A549 (cell line): ENCODE results near the gene MAP3K2. TPM values are rescaled to one million over a fixed set of nuclear protein-coding genes. Genes with fewer than 3 reads are reported as not detected.

Experiments
- ATAC-seq, 2 experiments: fragments of 200-7000 bp in 1 of 2; fragments of >200 bp in 1 of 2; cut with Nextera tagmentation in 1 of 2; cut with Tn5 transposase in 1 of 2; 3 replicates each; pipeline versions ENCODE4 v1.8.0 to v1.9.1; 2018 to 2020; ENCODE audit warnings: mild to moderate bottlenecking in 1 of 2, moderate library complexity in 1 of 2
- CTCF ChIA-PET: fragments of 300-600 bp; sonication (Branson Sonifier 250); formaldehyde crosslinking; extraction: SDS; loops from one replicate; lab custom pipeline; 2021; ENCODE audit warnings: antibody characterized with exemption, inconsistent platforms; lab: Yijun Ruan, JAX
- POLR2A ChIA-PET: fragments of 350-600 bp; formaldehyde crosslinking; extraction: SDS; loops from one replicate; lab custom pipeline; 2021; ENCODE audit warnings: antibody characterized with exemption, inconsistent platforms; lab: Yijun Ruan, JAX
- DNase-seq, 2 experiments: peaks; one replicate each; pipeline versions ENCODE4 v3.0.0 to v3.0.0-alpha.2; 2011 to 2016; ENCODE audit warnings: low read depth in 1 of 2, low spot score in 1 of 2
- FAIRE-seq: peaks from 2 replicates; lab custom pipeline; 2011; peaks lifted over from hg19 to GRCh38; lab: Jason Lieb, UNC
- H3K27ac ChIP-seq, 2 experiments: fragments of >200 bp; sonication (Bioruptor Twin); formaldehyde crosslinking; 3 replicates each; pipeline ENCODE4 v1.5.1; 2016 to 2017
- H3K4me1 ChIP-seq: fragments of >200 bp; sonication (Bioruptor Twin); formaldehyde crosslinking; 3 replicates; pipeline ENCODE4 v1.6.1; 2016
- H3K4me2 ChIP-seq: fragments of >200 bp; sonication (Bioruptor Twin); formaldehyde crosslinking; 3 replicates; pipeline ENCODE4 v1.6.1; 2016
- H3K4me3 ChIP-seq: fragments of >200 bp; sonication (Bioruptor Twin); formaldehyde crosslinking; 3 replicates; pipeline ENCODE4 v1.5.1; 2016
- H3K9me3 ChIP-seq: fragments of >200 bp; sonication (Bioruptor Twin); formaldehyde crosslinking; 3 replicates; pipeline ENCODE4 v1.6.1; 2016
- ATOH8 ChIP-seq: fragments of 250-450 bp; sonication (Bioruptor Pico); IDR thresholded peaks from 2 replicates; pipeline ENCODE4 v1.5.0; 2020; ENCODE audit warnings: low read depth, mild to moderate bottlenecking, moderate library complexity
- BCL3 ChIP-seq: fragments of >200 bp; sonication (Bioruptor Twin); formaldehyde crosslinking; IDR thresholded peaks from 3 replicates; pipeline ENCODE4 v1.6.1; 2016
- CTCF ChIP-seq: fragments of >200 bp; sonication (Bioruptor Twin); formaldehyde crosslinking; IDR thresholded peaks from 3 replicates; pipeline ENCODE4 v1.5.1; 2016
- E2F6 ChIP-seq: IDR thresholded peaks from 2 replicates; pipeline ENCODE4 v1.6.1; 2012; ENCODE audit warnings: low read depth, borderline replicate concordance
- ELK1 ChIP-seq: fragments of 150-350 bp; IDR thresholded peaks from 2 replicates; pipeline ENCODE4 v1.6.1; 2014; ENCODE audit warnings: low read depth, mild to moderate bottlenecking, low read length
- EP300 ChIP-seq, 2 experiments: fragments of >200 bp; sonication (Bioruptor Twin); formaldehyde crosslinking; IDR thresholded peaks; 2 replicates in 1 of 2; 3 replicates in 1 of 2; pipeline ENCODE4 v1.6.1; 2016 to 2017
- ESRRA ChIP-seq: fragments of 150-350 bp; IDR thresholded peaks from 2 replicates; pipeline ENCODE4 v1.6.1; 2014; ENCODE audit warnings: mild to moderate bottlenecking, low read length, borderline replicate concordance
- FOSL2 ChIP-seq, 2 experiments: fragments of 450-650 bp in 1 of 2; fragments of >200 bp in 1 of 2; sonication (Bioruptor Twin) in 1 of 2; formaldehyde crosslinking; IDR thresholded peaks; 2 replicates each; pipeline versions ENCODE4 v1.5.0 to v1.6.1; 2016 to 2020; ENCODE audit warnings: mild to moderate bottlenecking in 1 of 2, moderate library complexity in 1 of 2
- HEYL ChIP-seq: fragments of 250-450 bp; sonication (Bioruptor Pico); IDR thresholded peaks from 2 replicates; pipeline ENCODE4 v1.8.0; 2021; ENCODE audit warnings: mild to moderate bottlenecking, moderate library complexity
- HOXB5 ChIP-seq: fragments of 250-450 bp; sonication (Bioruptor Pico); IDR thresholded peaks from 2 replicates; pipeline ENCODE4 v1.5.0; 2020; ENCODE audit warnings: mild to moderate bottlenecking, moderate library complexity
- KDM1A ChIP-seq: fragments of 200-600 bp; sonication (generic); IDR thresholded peaks from 2 replicates; pipeline ENCODE4 v1.6.1; 2016; ENCODE audit warnings: low read depth, mild to moderate bottlenecking
- MAX ChIP-seq: IDR thresholded peaks from 2 replicates; pipeline ENCODE4 v1.6.1; 2012
- MAZ ChIP-seq: fragments of 150-350 bp; IDR thresholded peaks from 2 replicates; pipeline ENCODE4 v1.6.1; 2014; ENCODE audit warnings: antibody characterized with exemption, low read depth, low read length, borderline replicate concordance
- MYC ChIP-seq: IDR thresholded peaks from 2 replicates; pipeline ENCODE4 v1.6.1; 2012; ENCODE audit warnings: mild to moderate bottlenecking, inconsistent platforms, low read length, improper control_type of control experiment, borderline replicate concordance
- NPAS2 ChIP-seq: fragments of 250-450 bp; sonication (Bioruptor Pico); IDR thresholded peaks from 2 replicates; pipeline ENCODE4 v1.8.0; 2022; ENCODE audit warnings: mild to moderate bottlenecking, moderate library complexity, borderline replicate concordance
- POLR2A ChIP-seq: IDR thresholded peaks from 2 replicates; pipeline ENCODE4 v1.6.1; 2012; ENCODE audit warnings: mild to moderate bottlenecking, low read length
- RARB ChIP-seq: fragments of 250-450 bp; sonication (Bioruptor Pico); IDR thresholded peaks from 2 replicates; pipeline ENCODE4 v1.8.0; 2021; ENCODE audit warnings: mild to moderate bottlenecking, moderate library complexity
- RCOR1 ChIP-seq: fragments of 150-350 bp; IDR thresholded peaks from 2 replicates; pipeline ENCODE4 v1.6.1; 2014; ENCODE audit warnings: antibody characterized with exemption, low read length, low read depth
- REST ChIP-seq: fragments of 200-600 bp; sonication (generic); IDR thresholded peaks from 2 replicates; pipeline ENCODE4 v1.6.1; 2016; ENCODE audit warnings: antibody characterized with exemption, mild to moderate bottlenecking, moderate library complexity
- RNF2 ChIP-seq: fragments of 200-600 bp; sonication (generic); IDR thresholded peaks from 2 replicates; pipeline ENCODE4 v1.6.1; 2016; ENCODE audit warnings: low read depth, mild to moderate bottlenecking, antibody characterized with exemption, moderate library complexity, borderline replicate concordance
- SREBF2 ChIP-seq: fragments of 450-650 bp; IDR thresholded peaks from 2 replicates; pipeline ENCODE4 v1.6.1; 2014; ENCODE audit warnings: mild to moderate bottlenecking, moderate library complexity
- TFCP2L1 ChIP-seq: fragments of 250-450 bp; sonication (Bioruptor Pico); IDR thresholded peaks from 2 replicates; pipeline ENCODE4 v1.5.0; 2021; ENCODE audit warnings: mild to moderate bottlenecking
- ZC3H11A ChIP-seq: fragments of 450-650 bp; IDR thresholded peaks from 2 replicates; pipeline ENCODE4 v1.6.1; 2014; ENCODE audit warnings: antibody characterized with exemption, mild to moderate bottlenecking
- ZNF302 ChIP-seq: fragments of 250-450 bp; sonication (Bioruptor Pico); IDR thresholded peaks from 2 replicates; pipeline ENCODE4 v1.9.0; 2021; ENCODE audit warnings: inconsistent platforms, mild to moderate bottlenecking, moderate library complexity
- ZSCAN20 ChIP-seq: fragments of 250-450 bp; sonication (Bioruptor Pico); IDR thresholded peaks from 2 replicates; pipeline ENCODE4 v1.8.0; 2022; ENCODE audit warnings: mild to moderate bottlenecking, moderate library complexity
- WGBS: methylation state at CpG from one replicate; pipeline ENCODE4 v1.1.6; 2017; ENCODE audit errors: missing lambda C conversion rate; 5-methylcytosine and 5-hydroxymethylcytosine counted together
- polyA plus RNA-seq, 4 experiments: library from polyadenylated mRNA; depleted of rRNA in 3 of 4; stranded (reverse); fragments of >200 nt; fragmentation: RNase III in 1 of 4; extraction: RNeasy Plus Mini Kit Qiagen cat#74134 plus additional on column Dnase treatment in 1 of 4; gene quantifications; 2 replicates in 3 of 4; 3 replicates in 1 of 4; pipeline ENCODE4 v1.2.3, GENCODE V29; 2011 to 2017

Gene MAP3K2
- polyA plus RNA-seq, 2 of the 4 experiments (the other 2 are of a cell fraction): 12.3 to 29.7 TPM

- no peak for DNase-seq
- 89% methylated on average over 2 of the region's 2 CpGs for WGBS
- H3K27ac ChIP-seq: peak overlapping the region; percentile 97
- no peak for FAIRE-seq
- ATAC-seq: no peak
- no peaks in the 10 kb centered on the region for H3K9me3 ChIP-seq
- CTCF ChIA-PET: interaction anchor here (1.4 to 2.7 kb wide), 3 partner anchors 9 to 17 kb away, joined by 3 to 10 read pairs (median 8); no protein-coding TSS in a partner anchor
- no peak overlapping the region for H3K4me3 ChIP-seq
- TF ChIP-seq ZSCAN20 (no peak), CTCF (no peak), POLR2A (no peak), EP300 (IDR thresholded peaks at IDR 0.05) (no peak), RNF2 (no peak), MAX (no peak), ATOH8 (CRISPR knock-in tag) (no peak), MAZ (no peak), ELK1 (no peak), ZNF302 (CRISPR knock-in tag) (no peak), RCOR1 (no peak), MYC (no peak), HEYL (no peak), REST (no peak), KDM1A (no peak), SREBF2 (no peak), E2F6 (no peak), FOSL2 (IDR thresholded peaks at IDR 0.05) (no peak), FOSL2 (CRISPR knock-in tag; IDR thresholded peaks at IDR 0.05) (no peak)
- TF ChIP-seq, all 56 proteins: peak for 0
- peaks cover 67% of the 10 kb centered on the region for H3K4me1 ChIP-seq
- POLR2A ChIA-PET: interaction anchor here (0.6 kb wide), 2 partner anchors 15 to 32 kb away, joined by 3 read pairs; no protein-coding TSS in a partner anchor
- H3K4me2 ChIP-seq: no peak overlapping the region
These were observed 18.7 kb upstream of the MAP3K2 start for GRCh38 chr2:127406454-127406853.

- no peak for FAIRE-seq
- H3K4me1 ChIP-seq: peaks cover 67% of the 10 kb centered on the region
- no peak overlapping the region for H3K4me3 ChIP-seq
- 87% methylated on average over 3 of the region's 3 CpGs for WGBS
- H3K9me3 ChIP-seq: no peaks in the 10 kb centered on the region
- no peak for DNase-seq
- no peak overlapping the region for H3K4me2 ChIP-seq
- peak overlapping the region; percentile 70 to 97 for H3K27ac ChIP-seq
- CTCF ChIA-PET: interaction anchor here (0.9 to 2.7 kb wide), 2 partner anchors 11 to 15 kb away, joined by 3 to 10 read pairs; no protein-coding TSS in a partner anchor
- POLR2A ChIA-PET: no interaction called here
- no peak for ATAC-seq
- TF ChIP-seq RARB (CRISPR knock-in tag): no peak
- TF ChIP-seq MYC: no peak
- TF ChIP-seq CTCF: no peak
- no peak for TF ChIP-seq NPAS2 (CRISPR knock-in tag)
- TF ChIP-seq BCL3: no peak
- no peak for TF ChIP-seq MAZ
- TF ChIP-seq ZC3H11A: no peak
- TF ChIP-seq RCOR1: no peak
- TF ChIP-seq HOXB5 (CRISPR knock-in tag): no peak
- TF ChIP-seq ESRRA: no peak
- TF ChIP-seq TFCP2L1 (CRISPR knock-in tag): no peak
These were observed 17.5 kb upstream of the MAP3K2 start for GRCh38 chr2:127405255-127405610.
